MG63 (cell line): ENCODE results near the gene TMEM63C. TPM values are rescaled to one million over a fixed set of nuclear protein-coding genes. Genes with fewer than 3 reads are reported as not detected.
"Not testable (repeated sequence)": the region's sequence is repeated elsewhere in the genome, so short reads cannot be mapped to it uniquely, and the experiment has no call there.

ENCODE experiments used
- DNase-seq: peaks from one replicate; pipeline ENCODE4 v3.0.0-alpha.2; 2020
- H3K27me3 ChIP-seq: fragments of 250-450 bp; sonication (Bioruptor Pico); 2 replicates; pipeline ENCODE4 v1.5.1; 2020; ENCODE audit warnings: mild to moderate bottlenecking, moderate library complexity
- H3K36me3 ChIP-seq: fragments of 250-450 bp; sonication (Bioruptor Pico); 2 replicates; pipeline ENCODE4 v1.5.1; 2020; ENCODE audit warnings: mild to moderate bottlenecking, moderate library complexity
- H3K4me3 ChIP-seq: fragments of 250-450 bp; sonication (Bioruptor Pico); 2 replicates; pipeline ENCODE4 v1.5.1; 2020; ENCODE audit warnings: mild to moderate bottlenecking, moderate library complexity
- H3K9me3 ChIP-seq: fragments of 250-450 bp; sonication (Bioruptor Pico); 2 replicates; pipeline ENCODE4 v1.5.1; 2020; ENCODE audit warnings: mild to moderate bottlenecking, moderate library complexity
- total RNA-seq: library from RNA; depleted of rRNA; stranded (reverse); fragments of >200 nt; shearing (Covaris generic); gene quantifications from 2 replicates; pipeline ENCODE4 v1.2.3, GENCODE V29; 2014; ENCODE audit warnings: low replicate concordance

The TMEM63C gene
- total RNA-seq, 1 experiment from 2014 or later: not detected

GRCh38 chr14:77272261-77272660, 90.7 kb downstream of the TMEM63C start:
- DNase-seq: no peak
- no peaks in the 10 kb centered on the region for H3K9me3 ChIP-seq
- H3K4me3 ChIP-seq: no peak overlapping the region
- H3K27me3 ChIP-seq: peaks cover 10% of the 10 kb centered on the region
- H3K36me3 ChIP-seq: no peaks in the 10 kb centered on the region

GRCh38 chr14:77273796-77274195, 92.2 kb downstream of the TMEM63C start:
- peaks cover 10% of the 10 kb centered on the region for H3K27me3 ChIP-seq
- DNase-seq: no peak
- no peaks in the 10 kb centered on the region for H3K9me3 ChIP-seq
- H3K36me3 ChIP-seq: no peaks in the 10 kb centered on the region
- H3K4me3 ChIP-seq: no peak overlapping the region

- DNase-seq: no peak
- Histone ChIP-seq H3K36me3 (no peaks in the 10 kb centered on the region), H3K9me3 (no peaks in the 10 kb centered on the region), H3K27me3 (peaks cover 9% of the 10 kb centered on the region), H3K4me3 (no peak overlapping the region)
Measured at GRCh38 chr14:77275041-77275580, 93.5 kb downstream of the TMEM63C start.

- Histone ChIP-seq H3K36me3 (no peaks in the 10 kb centered on the region), H3K9me3 (no peaks in the 10 kb centered on the region), H3K27me3 (peaks cover 4% of the 10 kb centered on the region), H3K4me3 (no peak overlapping the region)
- no peak for DNase-seq
Measured at GRCh38 chr14:77275601-77276017, 94.0 kb downstream of the TMEM63C start.

- Histone ChIP-seq H3K36me3 (no peaks in the 10 kb centered on the region), H3K4me3 (no peak overlapping the region), H3K27me3 (no peaks in the 10 kb centered on the region), H3K9me3 (no peaks in the 10 kb centered on the region)
- DNase-seq: no peak
Measured at GRCh38 chr14:77276295-77276935, 94.8 kb downstream of the TMEM63C start.

GRCh38 chr14:77276959-77277358, 95.4 kb downstream of the TMEM63C start:
- no peaks in the 10 kb centered on the region for H3K27me3 ChIP-seq
- H3K4me3 ChIP-seq: no peak overlapping the region
- no peak for DNase-seq
- H3K36me3 ChIP-seq: no peaks in the 10 kb centered on the region
- no peaks in the 10 kb centered on the region for H3K9me3 ChIP-seq

- Histone ChIP-seq H3K9me3 (no peaks in the 10 kb centered on the region), H3K27me3 (no peaks in the 10 kb centered on the region), H3K36me3 (no peaks in the 10 kb centered on the region), H3K4me3 (no peak overlapping the region)
- no peak for DNase-seq
Measured at GRCh38 chr14:77278461-77279230, 97.0 kb downstream of the TMEM63C start.

- no peak for DNase-seq
- Histone ChIP-seq H3K4me3 (no peak overlapping the region), H3K27me3 (no peaks in the 10 kb centered on the region), H3K9me3 (no peaks in the 10 kb centered on the region), H3K36me3 (no peaks in the 10 kb centered on the region)
Measured at GRCh38 chr14:77279719-77280118, 98.1 kb downstream of the TMEM63C start.

GRCh38 chr14:77280921-77281320, 99.3 kb downstream of the TMEM63C start:
- not testable (repeated sequence) for H3K4me3 ChIP-seq, H3K27me3 ChIP-seq, H3K9me3 ChIP-seq, H3K36me3 ChIP-seq, DNase-seq

- H3K9me3 ChIP-seq: no peaks in the 10 kb centered on the region
- H3K4me3 ChIP-seq: no peak overlapping the region
- no peaks in the 10 kb centered on the region for H3K27me3 ChIP-seq
- DNase-seq: no peak
- H3K36me3 ChIP-seq: no peaks in the 10 kb centered on the region
Measured at GRCh38 chr14:77281852-77282410, 100.3 kb downstream of the TMEM63C start.

- no peak for DNase-seq
- H3K9me3 ChIP-seq: no peaks in the 10 kb centered on the region
- no peak overlapping the region for H3K4me3 ChIP-seq
- H3K27me3 ChIP-seq: no peaks in the 10 kb centered on the region
- no peaks in the 10 kb centered on the region for H3K36me3 ChIP-seq
Measured at GRCh38 chr14:77284066-77284465, 102.5 kb downstream of the TMEM63C start.

GRCh38 chr14:77284466-77284865, 102.9 kb downstream of the TMEM63C start:
- DNase-seq: no peak
- Histone ChIP-seq H3K4me3 (no peak overlapping the region), H3K9me3 (no peaks in the 10 kb centered on the region), H3K27me3 (no peaks in the 10 kb centered on the region), H3K36me3 (no peaks in the 10 kb centered on the region)

- no peaks in the 10 kb centered on the region for H3K9me3 ChIP-seq
- no peaks in the 10 kb centered on the region for H3K36me3 ChIP-seq
- no peaks in the 10 kb centered on the region for H3K27me3 ChIP-seq
- no peak overlapping the region for H3K4me3 ChIP-seq
- no peak for DNase-seq
Measured at GRCh38 chr14:77286576-77286975, 105.0 kb downstream of the TMEM63C start.

GRCh38 chr14:77290705-77291104, 109.1 kb downstream of the TMEM63C start:
- H3K27me3 ChIP-seq: no peaks in the 10 kb centered on the region
- DNase-seq: no peak
- H3K9me3 ChIP-seq: no peaks in the 10 kb centered on the region
- no peak overlapping the region for H3K4me3 ChIP-seq
- H3K36me3 ChIP-seq: 0 out of 2 replicates have a peak, but pooled peaks cover 2% of the 10 kb centered on the region

- 0 out of 2 replicates have a peak, but pooled peaks cover 2% of the 10 kb centered on the region for H3K36me3 ChIP-seq
- DNase-seq: no peak
- no peak overlapping the region for H3K4me3 ChIP-seq
- H3K9me3 ChIP-seq: no peaks in the 10 kb centered on the region
- no peaks in the 10 kb centered on the region for H3K27me3 ChIP-seq
Measured at GRCh38 chr14:77296155-77296554, 114.6 kb downstream of the TMEM63C start.

- no peaks in the 10 kb centered on the region for H3K27me3 ChIP-seq
- no peak for DNase-seq
- 0 out of 2 replicates have a peak, but pooled peaks cover 2% of the 10 kb centered on the region for H3K36me3 ChIP-seq
Measured at GRCh38 chr14:77296906-77297305, 115.3 kb downstream of the TMEM63C start.

GRCh38 chr14:77299771-77300170, 118.2 kb downstream of the TMEM63C start:
- Histone ChIP-seq H3K9me3 (no peaks in the 10 kb centered on the region), H3K36me3 (peaks cover 8% of the 10 kb centered on the region), H3K4me3 (no peak overlapping the region), H3K27me3 (no peaks in the 10 kb centered on the region)
- DNase-seq: no peak

More at GRCh38 chr14:77296906-77297305, 115.3 kb downstream of the TMEM63C start:
- Histone ChIP-seq H3K4me3 (no peak overlapping the region), H3K9me3 (no peaks in the 10 kb centered on the region)
